BLaER1 (cell line): Measurements from ENCODE around the gene LY86.
A peak's percentile ranks its signal among the peaks of the same experiment; 100 is the strongest.

ENCODE experiments used
- H3K27ac ChIP-seq: shearing (Covaris generic); formaldehyde crosslinking; 2 replicates; pipeline ENCODE4 v1.8.1; 2022
- H3K27me3 ChIP-seq: shearing (Covaris generic); formaldehyde crosslinking; 2 replicates; pipeline ENCODE4 v1.8.1; 2022
- H3K36me3 ChIP-seq: shearing (Covaris generic); formaldehyde crosslinking; 2 replicates; pipeline ENCODE4 v1.8.1; 2022
- H3K4me1 ChIP-seq: shearing (Covaris generic); formaldehyde crosslinking; 2 replicates; pipeline ENCODE4 v1.8.1; 2022
- H3K4me2 ChIP-seq: shearing (Covaris generic); formaldehyde crosslinking; 2 replicates; pipeline ENCODE4 v1.8.1; 2022
- H3K4me3 ChIP-seq: shearing (Covaris generic); formaldehyde crosslinking; 2 replicates; pipeline ENCODE4 v1.8.1; 2022
- H3K9ac ChIP-seq: shearing (Covaris generic); formaldehyde crosslinking; 2 replicates; pipeline ENCODE4 v1.8.1; 2022
- H3K9me3 ChIP-seq: shearing (Covaris generic); formaldehyde crosslinking; 2 replicates; pipeline ENCODE4 v1.8.1; 2022
- H4K20me1 ChIP-seq: shearing (Covaris generic); formaldehyde crosslinking; 2 replicates; pipeline ENCODE4 v1.8.1; 2022
- Cebpa-rat ChIP-seq: shearing (Covaris generic); IDR thresholded peaks from 2 replicates; pipeline ENCODE4 v1.8.1; 2022

LY86 gene

GRCh38 chr6:6585003-6585311 is 3.6 kb upstream of the LY86 start:
- Histone ChIP-seq H3K4me1 (peaks cover 62% of the 10 kb centered on the region), H3K27me3 (no peaks in the 10 kb centered on the region), H3K4me3 (no peak overlapping the region), H3K36me3 (no peaks in the 10 kb centered on the region), H3K9me3 (peaks cover 11% of the 10 kb centered on the region), H3K9ac (no peak overlapping the region), H3K4me2 (peak overlapping the region; percentile 68), H4K20me1 (no peaks in the 10 kb centered on the region), H3K27ac (0 out of 2 replicates have a peak overlapping the region, but pooled peaks have one; percentile 14)
- no peak for TF ChIP-seq Cebpa-rat

GRCh38 chr6:6586167-6586566 is 2.4 kb upstream of the LY86 start:
- H4K20me1 ChIP-seq, result no peaks in the 10 kb centered on the region
- peak overlapping the region; percentile 89 for H3K27ac ChIP-seq
- no peaks in the 10 kb centered on the region for H3K36me3 ChIP-seq
- H3K9ac ChIP-seq, result no peak overlapping the region
- H3K4me2 ChIP-seq, result peak overlapping the region; percentile 83
- no peaks in the 10 kb centered on the region for H3K9me3 ChIP-seq
- no peak overlapping the region for H3K4me3 ChIP-seq
- H3K27me3 ChIP-seq, result no peaks in the 10 kb centered on the region
- H3K4me1 ChIP-seq, result peaks cover 74% of the 10 kb centered on the region
- TF ChIP-seq Cebpa-rat, result no peak

- H3K27ac ChIP-seq, result peak overlapping the region; percentile 89
- peak overlapping the region; percentile 32 for H3K4me3 ChIP-seq
- H3K9ac ChIP-seq, result peak overlapping the region; percentile 70
Observed at GRCh38 chr6:6586671-6587526, 1.6 kb upstream of the LY86 start.

GRCh38 chr6:6587696-6588063 is 840 bp upstream of the LY86 start:
- Histone ChIP-seq H3K36me3 (no peaks in the 10 kb centered on the region), H3K9ac (peak overlapping the region; percentile 72; the same call in 1 of the 2 replicates)

More at GRCh38 chr6:6586671-6587526, 1.6 kb upstream of the LY86 start:
- peaks cover 81% of the 10 kb centered on the region for H3K4me1 ChIP-seq
- H3K27me3 ChIP-seq, result no peaks in the 10 kb centered on the region
- TF ChIP-seq Cebpa-rat, result no peak
- no peaks in the 10 kb centered on the region for H4K20me1 ChIP-seq
- H3K4me2 ChIP-seq, result peak overlapping the region; percentile 83
- H3K9me3 ChIP-seq, result no peaks in the 10 kb centered on the region
- no peaks in the 10 kb centered on the region for H3K36me3 ChIP-seq

GRCh38 chr6:6588924-6589709 is 597 bp downstream of the LY86 start:
- no peaks in the 10 kb centered on the region for H3K9me3 ChIP-seq
- H3K27me3 ChIP-seq, result no peaks in the 10 kb centered on the region
- no peaks in the 10 kb centered on the region for H3K36me3 ChIP-seq
- H3K4me3 ChIP-seq, result peak overlapping the region; percentile 61
- peak overlapping the region; percentile 83 for H3K4me2 ChIP-seq
- peaks cover 94% of the 10 kb centered on the region for H3K4me1 ChIP-seq
- peak overlapping the region; percentile 72 for H3K9ac ChIP-seq
- peak overlapping the region; percentile 89 for H3K27ac ChIP-seq
- no peak for TF ChIP-seq Cebpa-rat
- no peaks in the 10 kb centered on the region for H4K20me1 ChIP-seq

More at GRCh38 chr6:6587696-6588063, 840 bp upstream of the LY86 start:
- Histone ChIP-seq H4K20me1 (no peaks in the 10 kb centered on the region), H3K4me1 (peaks cover 89% of the 10 kb centered on the region), H3K4me2 (peak overlapping the region; percentile 83), H3K9me3 (no peaks in the 10 kb centered on the region), H3K27ac (peak overlapping the region; percentile 89), H3K4me3 (peak overlapping the region; percentile 61), H3K27me3 (no peaks in the 10 kb centered on the region)
- no peak for TF ChIP-seq Cebpa-rat

- Histone ChIP-seq H3K4me1 (peaks cover 82% of the 10 kb centered on the region), H3K9ac (no peak overlapping the region), H3K9me3 (no peaks in the 10 kb centered on the region)
Observed at GRCh38 chr6:6590530-6590929, 2.0 kb downstream of the LY86 start.

GRCh38 chr6:6591778-6592465 is 3.4 kb downstream of the LY86 start:
- Histone ChIP-seq H3K36me3 (no peaks in the 10 kb centered on the region), H3K4me1 (peaks cover 84% of the 10 kb centered on the region), H3K4me3 (no peak overlapping the region), H3K27ac (peak overlapping the region; percentile 89), H3K9ac (peak overlapping the region; percentile 59), H3K9me3 (no peaks in the 10 kb centered on the region), H3K4me2 (peak overlapping the region; percentile 83), H3K27me3 (no peaks in the 10 kb centered on the region), H4K20me1 (no peaks in the 10 kb centered on the region)
- no peak for TF ChIP-seq Cebpa-rat

More at GRCh38 chr6:6590530-6590929, 2.0 kb downstream of the LY86 start:
- H3K27me3 ChIP-seq, result no peaks in the 10 kb centered on the region
- H4K20me1 ChIP-seq, result no peaks in the 10 kb centered on the region
- H3K27ac ChIP-seq, result peak overlapping the region; percentile 89; the same call in 1 of the 2 replicates
- no peak overlapping the region for H3K4me3 ChIP-seq
- no peaks in the 10 kb centered on the region for H3K36me3 ChIP-seq
- peak overlapping the region; percentile 83 for H3K4me2 ChIP-seq
- TF ChIP-seq Cebpa-rat, result no peak

GRCh38 chr6:6592826-6593475 is 4.4 kb downstream of the LY86 start:
- Histone ChIP-seq H3K9ac (peak overlapping the region; percentile 59), H3K36me3 (no peaks in the 10 kb centered on the region), H3K4me1 (peaks cover 81% of the 10 kb centered on the region), H3K4me3 (no peak overlapping the region), H3K27ac (peak overlapping the region; percentile 89), H3K4me2 (peak overlapping the region; percentile 83), H4K20me1 (no peaks in the 10 kb centered on the region), H3K27me3 (no peaks in the 10 kb centered on the region), H3K9me3 (no peaks in the 10 kb centered on the region)
- TF ChIP-seq Cebpa-rat, result no peak

GRCh38 chr6:6593867-6594468 is 5.4 kb downstream of the LY86 start:
- Histone ChIP-seq H3K27ac (no peak overlapping the region), H3K9ac (no peak overlapping the region), H3K4me1 (peaks cover 70% of the 10 kb centered on the region), H3K4me3 (no peak overlapping the region), H3K27me3 (no peaks in the 10 kb centered on the region), H3K4me2 (peak overlapping the region; percentile 83; the same call in 1 of the 2 replicates), H4K20me1 (no peaks in the 10 kb centered on the region), H3K9me3 (no peaks in the 10 kb centered on the region), H3K36me3 (no peaks in the 10 kb centered on the region)
- TF ChIP-seq Cebpa-rat, result no peak
